Fibroblast of lung (primary cell): ENCODE measurements around the gene ASPN.

ENCODE experiments used
- CTCF ChIP-seq, 2 donors: IDR thresholded peaks in 1 of 2; conservative IDR thresholded peaks in 1 of 2; 1 replicate in 1 of 2; 2 replicates in 1 of 2; pipeline ENCODE4 v1.5.1; 2011 to 2012; ENCODE audit warnings: low read length in 2 of 2, control low read depth in 1 of 2, inconsistent platforms in 1 of 2, low read depth in 1 of 2, mild to moderate bottlenecking in 1 of 2
- EZH2 ChIP-seq: IDR thresholded peaks from 2 replicates; pipeline ENCODE4 v1.5.1; 2012; ENCODE audit warnings: low read length, control low read depth, mild to moderate bottlenecking; ENCODE audit errors: missing control alignments

DNA sequence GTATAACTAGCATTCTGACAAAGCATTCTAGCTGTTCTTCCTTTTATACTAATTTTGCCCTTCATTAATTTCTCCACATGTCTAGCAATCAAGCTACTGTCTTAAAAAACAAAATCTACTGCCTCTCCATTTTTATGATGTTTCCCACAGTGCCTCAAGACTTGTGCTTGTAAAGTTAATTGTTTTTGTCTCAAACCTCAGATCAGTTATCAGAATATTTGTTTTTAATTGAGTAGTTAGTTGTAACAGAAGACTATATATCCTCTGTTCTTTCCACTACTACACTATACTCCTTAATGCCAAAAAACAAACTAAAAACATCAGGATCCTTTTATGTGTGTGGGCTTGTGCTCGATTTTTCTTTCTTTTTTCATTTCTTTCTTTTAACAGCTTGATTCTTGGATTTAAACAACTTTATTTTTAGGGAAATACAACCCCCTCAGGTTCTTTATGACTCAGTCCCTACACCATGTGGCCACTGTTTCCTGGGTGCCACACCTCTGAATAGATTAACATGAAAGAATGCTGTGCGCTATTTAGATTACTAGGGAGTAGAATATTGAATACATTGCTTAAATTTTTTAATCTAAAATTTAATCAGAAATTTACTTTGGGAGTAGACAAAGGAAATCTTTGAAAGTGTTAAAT lies 1.2 kb downstream of the ASPN start:
- TF ChIP-seq CTCF (conservative IDR thresholded peaks at IDR 0.05 in 1 of 2, IDR thresholded peaks at IDR 0.05 in 1 of 2; ENCODE audit: low read depth in 1 of 2, low read length in 2 of 2) (no peak), EZH2 (no peak)
